ENCODE data around the gene MRM3.
"Not testable (repeated sequence)": the region's sequence is repeated elsewhere in the genome, so short reads cannot be mapped to it uniquely, and the experiment has no call there.

Gene MRM3

GRCh38 chr17:755319-755961 is 26.7 kb upstream of the MRM3 start:
- DNase-seq: not testable (repeated sequence)

GRCh38 chr17:756010-756567 is 26.1 kb upstream of the MRM3 start:
- not testable (repeated sequence) for DNase-seq

GRCh38 chr17:759964-760363 is 22.2 kb upstream of the MRM3 start:
- no peak for DNase-seq

GRCh38 chr17:760371-760770 is 21.8 kb upstream of the MRM3 start:
- DNase-seq: no peak

- no peak for DNase-seq
Observed at GRCh38 chr17:767076-767475, 15.1 kb upstream of the MRM3 start.

GRCh38 chr17:773016-773415 is 9.1 kb upstream of the MRM3 start:
- DNase-seq: no peak

GRCh38 chr17:773467-774312 is 8.5 kb upstream of the MRM3 start:
- DNase-seq: no peak

DNA sequence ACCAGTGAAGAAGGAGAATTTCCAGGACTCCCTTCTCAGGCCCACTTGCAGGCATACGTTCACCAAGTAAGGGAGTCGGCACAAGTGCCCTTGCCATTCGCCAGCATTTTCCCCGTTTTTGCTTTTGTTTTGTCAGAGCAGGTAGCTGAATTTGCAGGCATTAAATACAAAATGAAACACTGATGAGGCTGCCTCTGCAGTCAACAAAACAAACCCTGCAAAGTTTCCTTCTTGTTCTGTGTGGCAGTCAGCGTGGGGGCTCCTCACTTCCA is 7.9 kb upstream of the MRM3 start:
- no peak for DNase-seq

GRCh38 chr17:778096-778495 is 4.1 kb upstream of the MRM3 start:
- DNase-seq: no peak

DNA sequence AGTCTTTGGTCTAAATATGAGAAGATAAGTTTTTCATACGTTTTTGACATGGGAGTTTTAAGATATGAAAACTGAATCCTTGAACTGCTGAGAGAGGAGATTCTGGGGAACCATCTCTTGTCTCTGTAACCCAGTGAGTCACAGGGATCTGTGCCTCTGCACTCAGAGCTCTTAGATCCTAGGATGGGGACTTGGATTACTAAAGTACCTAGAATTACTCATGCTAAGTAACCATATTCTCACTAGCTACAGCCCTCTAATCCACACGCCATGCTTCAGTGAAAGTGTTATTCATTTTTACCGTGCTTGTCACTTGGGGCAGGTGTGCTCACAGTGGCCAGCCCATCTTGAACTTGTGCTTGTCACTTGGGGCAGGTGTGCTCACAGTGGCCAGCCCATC is 2.0 kb downstream of the MRM3 start:
- no peak for DNase-seq

DNA sequence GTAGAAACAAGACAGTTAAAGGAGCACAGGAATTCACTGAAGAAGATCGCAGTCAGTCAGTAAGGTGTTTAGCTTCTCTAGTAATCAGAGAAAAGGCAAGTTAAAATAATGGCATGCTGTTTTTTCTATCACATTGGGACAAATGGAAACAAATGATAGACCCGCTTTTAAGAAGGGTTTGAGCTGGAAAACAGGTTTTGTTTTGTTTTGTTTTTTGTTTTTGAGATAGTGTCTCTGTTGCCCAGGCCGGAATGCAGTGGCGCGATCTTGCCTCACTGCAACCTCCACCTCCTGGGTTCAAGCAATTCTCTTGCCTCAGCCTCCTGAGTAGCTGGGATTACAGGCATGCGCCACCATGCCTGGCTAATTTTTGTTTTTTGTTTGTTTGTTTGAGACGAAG is 3.7 kb downstream of the MRM3 start:
- not testable (repeated sequence) for DNase-seq

DNA sequence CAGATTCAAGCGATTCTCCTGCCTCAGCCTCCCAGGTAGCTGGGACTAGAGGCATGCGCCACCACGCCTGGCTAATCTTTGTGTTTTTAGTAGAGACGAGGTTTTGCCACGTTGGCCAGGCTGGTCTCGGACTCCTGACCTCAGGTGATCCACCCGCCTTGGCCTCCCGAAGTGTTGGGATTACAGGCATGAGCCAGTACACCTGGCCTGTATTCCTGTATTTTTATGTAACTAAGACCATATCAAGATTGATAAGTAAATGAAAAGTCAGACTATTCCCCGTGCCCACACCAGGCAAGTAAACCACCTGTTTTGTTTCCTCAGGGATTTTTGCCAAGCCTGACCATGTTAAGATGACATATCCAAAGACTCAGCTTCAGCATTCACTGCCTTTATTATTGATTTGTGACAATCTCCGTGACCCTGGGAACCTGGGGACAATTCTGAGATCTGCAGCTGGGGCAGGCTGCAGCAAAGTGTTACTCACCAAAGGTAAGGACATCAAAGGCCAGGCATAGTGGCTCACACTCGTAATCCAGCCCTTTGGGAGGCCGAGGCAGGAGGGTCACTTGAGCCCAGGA is 5.6 kb downstream of the MRM3 start:
- no peak for DNase-seq

- no peak for DNase-seq
Observed at GRCh38 chr17:788551-788950, 6.4 kb downstream of the MRM3 start.

- no peak for DNase-seq
Observed at GRCh38 chr17:789160-789840, 7.1 kb downstream of the MRM3 start.

DNA sequence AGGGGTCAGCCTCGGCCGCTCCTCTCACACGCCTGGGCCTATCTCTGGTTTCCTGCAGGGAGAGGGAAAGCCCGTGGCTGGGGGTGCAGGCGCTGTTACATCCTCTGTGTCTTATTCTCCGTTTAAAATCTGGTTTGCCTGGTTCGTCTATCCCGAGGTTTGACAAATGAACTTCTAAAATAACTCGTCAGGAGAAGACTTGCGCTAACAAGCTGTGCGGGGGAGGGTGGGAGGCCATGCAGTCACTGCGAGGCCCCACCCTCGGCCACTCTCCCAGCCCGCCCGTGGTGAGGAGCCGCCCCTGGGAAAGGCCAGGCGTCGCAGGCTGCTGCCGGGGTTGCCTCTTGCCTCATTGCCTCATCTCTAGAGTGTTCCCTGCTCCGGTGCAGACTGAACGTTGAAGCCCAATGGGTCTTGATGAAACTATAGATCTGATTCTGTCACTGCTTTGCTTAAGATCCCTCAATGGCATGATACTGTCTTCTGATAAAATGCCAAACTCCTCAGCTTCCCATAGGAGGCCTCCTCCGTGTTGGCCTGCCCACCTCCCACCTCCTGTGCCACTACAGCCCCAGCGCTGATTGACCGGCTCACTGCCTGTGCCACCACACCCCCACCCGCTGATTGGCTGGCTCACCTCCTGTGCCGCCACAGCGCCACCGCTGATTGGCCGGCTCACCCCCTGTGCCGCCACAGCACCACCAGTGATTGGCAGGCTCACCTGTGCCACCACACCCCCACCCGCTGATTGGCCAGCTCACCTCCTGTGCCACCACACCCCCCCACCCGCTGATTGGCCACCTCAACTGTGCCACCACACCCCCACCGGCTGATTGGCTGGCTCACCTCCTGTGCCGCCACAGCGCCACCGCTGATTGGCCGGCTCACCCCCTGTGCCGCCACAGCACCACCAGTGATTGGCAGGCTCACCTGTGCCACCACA is 8.0 kb downstream of the MRM3 start:
- DNase-seq: not testable (repeated sequence)

- DNase-seq: not testable (repeated sequence)
Observed at GRCh38 chr17:790874-791247, 8.7 kb downstream of the MRM3 start.

- DNase-seq: no peak
Observed at GRCh38 chr17:791829-792228, 9.7 kb downstream of the MRM3 start.

GRCh38 chr17:792277-792676 is 10.1 kb downstream of the MRM3 start:
- no peak for DNase-seq

DNA sequence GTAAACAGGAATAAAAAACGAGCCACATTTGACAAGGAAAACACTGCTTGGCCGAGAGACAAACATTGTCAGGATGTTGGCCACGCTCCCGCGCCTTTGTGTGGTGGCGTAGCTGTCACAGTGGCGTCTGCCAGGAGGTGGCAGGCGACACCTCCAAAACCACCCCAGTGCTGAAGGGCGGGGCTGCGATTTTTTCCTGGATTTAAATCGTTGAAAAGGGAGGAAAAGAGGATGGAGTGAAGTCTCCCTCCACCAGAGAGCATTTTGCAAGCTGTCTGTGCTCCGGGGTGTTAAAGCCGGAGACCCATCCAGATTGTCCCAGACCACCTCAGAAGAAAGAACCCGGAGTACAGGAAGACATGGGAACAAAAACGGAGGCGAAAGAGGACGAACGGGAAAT is 12.7 kb downstream of the MRM3 start:
- peak; percentile 35 to 88 for DNase-seq

GRCh38 chr17:795276-795675 is 13.1 kb downstream of the MRM3 start:
- no peak for DNase-seq

DNA sequence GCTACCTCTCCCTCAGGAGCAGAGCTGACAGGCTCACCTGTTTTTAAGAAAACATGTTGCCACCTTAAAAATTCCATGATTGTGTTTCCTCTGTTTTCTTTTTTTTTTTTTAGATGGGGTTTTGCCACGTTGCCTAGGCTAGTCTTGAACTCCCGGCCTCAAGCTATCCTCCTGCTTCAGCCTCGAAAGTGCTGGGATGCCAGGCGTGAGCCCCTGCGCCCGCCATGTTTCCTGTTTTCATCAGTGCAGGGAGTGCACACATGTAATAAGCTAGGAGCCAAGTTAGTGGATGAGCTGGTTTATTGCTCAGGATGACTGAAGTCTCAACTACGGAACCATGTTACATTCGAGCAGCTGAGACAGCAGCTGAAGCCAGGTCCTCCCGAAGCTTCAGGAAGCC is 13.6 kb downstream of the MRM3 start:
- no peak for DNase-seq

GRCh38 chr17:796609-797008 is 14.5 kb downstream of the MRM3 start:
- DNase-seq: no peak

Measured in cerebellar nuclear complex (tissue), 1 donor.